Anterior cingulate cortex (tissue), 58 donors: ENCODE data around the gene CMSS1.
A peak's percentile ranks its signal among the peaks of the same experiment; 100 is the strongest.

Experiments used
- DNase-seq, 58 donors: peaks; one replicate each; lab custom pipeline; 2025; lab: John Stamatoyannopoulos, UW

Gene CMSS1

GRCh38 chr3:100073049-100073713 lies 255.5 kb downstream of the CMSS1 start:
- DNase-seq: no peak

GRCh38 chr3:100073714-100074307 lies 256.1 kb downstream of the CMSS1 start:
- DNase-seq: peak in 2 of 58 donors; percentile 6

- DNase-seq: no peak
Observed at GRCh38 chr3:100075196-100075595, 257.5 kb downstream of the CMSS1 start.

- DNase-seq: no peak
Observed at GRCh38 chr3:100075851-100076730, 258.4 kb downstream of the CMSS1 start.

GRCh38 chr3:100076731-100077529 lies 259.3 kb downstream of the CMSS1 start:
- no peak for DNase-seq

- DNase-seq: no peak
Observed at GRCh38 chr3:100079328-100079727, 261.7 kb downstream of the CMSS1 start.

- no peak for DNase-seq
Observed at GRCh38 chr3:100080573-100080972, 262.9 kb downstream of the CMSS1 start.

- DNase-seq: no peak
Observed at GRCh38 chr3:100081311-100081710, 263.6 kb downstream of the CMSS1 start.

- no peak for DNase-seq
Observed at GRCh38 chr3:100081986-100082692, 264.5 kb downstream of the CMSS1 start.

GRCh38 chr3:100082714-100083113 lies 265.1 kb downstream of the CMSS1 start:
- no peak for DNase-seq

GRCh38 chr3:100083209-100083608 lies 265.5 kb downstream of the CMSS1 start:
- DNase-seq: no peak

GRCh38 chr3:100084100-100084806 lies 266.6 kb downstream of the CMSS1 start:
- DNase-seq: no peak

- no peak for DNase-seq
Observed at GRCh38 chr3:100086401-100086800, 268.7 kb downstream of the CMSS1 start.

- DNase-seq: no peak
Observed at GRCh38 chr3:100087198-100087597, 269.5 kb downstream of the CMSS1 start.

GRCh38 chr3:100088735-100089368 lies 271.2 kb downstream of the CMSS1 start:
- no peak for DNase-seq

- no peak for DNase-seq
Observed at GRCh38 chr3:100089812-100090668, 272.4 kb downstream of the CMSS1 start.

- no peak for DNase-seq
Observed at GRCh38 chr3:100090669-100091005, 273.0 kb downstream of the CMSS1 start.

- no peak for DNase-seq
Observed at GRCh38 chr3:100093831-100094230, 276.2 kb downstream of the CMSS1 start.
